ENCODE measurements around the gene FAM83D.

GRCh38 chr20:38941726-38942389 lies 15.6 kb downstream of the FAM83D start:
- TF ChIP-seq, protein P1, sequence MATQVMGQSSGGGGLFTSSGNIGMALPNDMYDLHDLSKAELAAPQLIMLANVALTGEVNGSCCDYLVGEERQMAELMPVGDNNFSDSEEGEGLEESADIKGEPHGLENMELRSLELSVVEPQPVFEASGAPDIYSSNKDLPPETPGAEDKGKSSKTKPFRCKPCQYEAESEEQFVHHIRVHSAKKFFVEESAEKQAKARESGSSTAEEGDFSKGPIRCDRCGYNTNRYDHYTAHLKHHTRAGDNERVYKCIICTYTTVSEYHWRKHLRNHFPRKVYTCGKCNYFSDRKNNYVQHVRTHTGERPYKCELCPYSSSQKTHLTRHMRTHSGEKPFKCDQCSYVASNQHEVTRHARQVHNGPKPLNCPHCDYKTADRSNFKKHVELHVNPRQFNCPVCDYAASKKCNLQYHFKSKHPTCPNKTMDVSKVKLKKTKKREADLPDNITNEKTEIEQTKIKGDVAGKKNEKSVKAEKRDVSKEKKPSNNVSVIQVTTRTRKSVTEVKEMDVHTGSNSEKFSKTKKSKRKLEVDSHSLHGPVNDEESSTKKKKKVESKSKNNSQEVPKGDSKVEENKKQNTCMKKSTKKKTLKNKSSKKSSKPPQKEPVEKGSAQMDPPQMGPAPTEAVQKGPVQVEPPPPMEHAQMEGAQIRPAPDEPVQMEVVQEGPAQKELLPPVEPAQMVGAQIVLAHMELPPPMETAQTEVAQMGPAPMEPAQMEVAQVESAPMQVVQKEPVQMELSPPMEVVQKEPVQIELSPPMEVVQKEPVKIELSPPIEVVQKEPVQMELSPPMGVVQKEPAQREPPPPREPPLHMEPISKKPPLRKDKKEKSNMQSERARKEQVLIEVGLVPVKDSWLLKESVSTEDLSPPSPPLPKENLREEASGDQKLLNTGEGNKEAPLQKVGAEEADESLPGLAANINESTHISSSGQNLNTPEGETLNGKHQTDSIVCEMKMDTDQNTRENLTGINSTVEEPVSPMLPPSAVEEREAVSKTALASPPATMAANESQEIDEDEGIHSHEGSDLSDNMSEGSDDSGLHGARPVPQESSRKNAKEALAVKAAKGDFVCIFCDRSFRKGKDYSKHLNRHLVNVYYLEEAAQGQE (IDR thresholded peaks at IDR 0.05; ENCODE audit: borderline replicate concordance): no peak
- TF ChIP-seq, protein P2, sequence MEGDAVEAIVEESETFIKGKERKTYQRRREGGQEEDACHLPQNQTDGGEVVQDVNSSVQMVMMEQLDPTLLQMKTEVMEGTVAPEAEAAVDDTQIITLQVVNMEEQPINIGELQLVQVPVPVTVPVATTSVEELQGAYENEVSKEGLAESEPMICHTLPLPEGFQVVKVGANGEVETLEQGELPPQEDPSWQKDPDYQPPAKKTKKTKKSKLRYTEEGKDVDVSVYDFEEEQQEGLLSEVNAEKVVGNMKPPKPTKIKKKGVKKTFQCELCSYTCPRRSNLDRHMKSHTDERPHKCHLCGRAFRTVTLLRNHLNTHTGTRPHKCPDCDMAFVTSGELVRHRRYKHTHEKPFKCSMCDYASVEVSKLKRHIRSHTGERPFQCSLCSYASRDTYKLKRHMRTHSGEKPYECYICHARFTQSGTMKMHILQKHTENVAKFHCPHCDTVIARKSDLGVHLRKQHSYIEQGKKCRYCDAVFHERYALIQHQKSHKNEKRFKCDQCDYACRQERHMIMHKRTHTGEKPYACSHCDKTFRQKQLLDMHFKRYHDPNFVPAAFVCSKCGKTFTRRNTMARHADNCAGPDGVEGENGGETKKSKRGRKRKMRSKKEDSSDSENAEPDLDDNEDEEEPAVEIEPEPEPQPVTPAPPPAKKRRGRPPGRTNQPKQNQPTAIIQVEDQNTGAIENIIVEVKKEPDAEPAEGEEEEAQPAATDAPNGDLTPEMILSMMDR (IDR thresholded peaks at IDR 0.05; ENCODE audit: poor library complexity, severe bottlenecking): no peak
- TF ChIP-seq EZH2 (IDR thresholded peaks at IDR 0.05; ENCODE audit: borderline replicate concordance, insufficient read depth, low read length, poor library complexity, severe bottlenecking): no peak
- no peak for TF ChIP-seq RAD21 (conservative IDR thresholded peaks at IDR 0.05)
- TF ChIP-seq EP300 (conservative IDR thresholded peaks at IDR 0.05; ENCODE audit: poor library complexity, severe bottlenecking): no peak
